PC-9 (cell line): ENCODE data around the gene BCL11B.

Source experiments
- CTCF ChIP-seq: fragments of 200-600 bp; sonication (generic); conservative IDR thresholded peaks from 2 replicates; pipeline ENCODE4 v1.6.1; 2017; ENCODE audit warnings: mixed run types, antibody characterized with exemption, mild to moderate bottlenecking, moderate library complexity
- EZH2 ChIP-seq: fragments of 200-600 bp; sonication (generic); IDR thresholded peaks from 2 replicates; pipeline ENCODE4 v1.8.0; 2017; ENCODE audit warnings: antibody characterized with exemption, low read depth

- no peak for TF ChIP-seq CTCF
- no peak for TF ChIP-seq EZH2
Observed at GRCh38 chr14:99261912-99262787, 9.8 kb downstream of the BCL11B start.
